Upper lobe of right lung (tissue), 1 donor: ENCODE measurements around the gene BCAT1. TPM values are rescaled to one million over a fixed set of nuclear protein-coding genes. Genes with fewer than 3 reads are reported as not detected.

Experiments
- ATAC-seq: fragments of 200-7000 bp; cut with Tn5 transposase; one replicate; pipeline ENCODE4 v1.9.1; 2020; ENCODE audit warnings: mild to moderate bottlenecking, moderate library complexity
- DNase-seq: peaks from one replicate; pipeline ENCODE4 v3.0.0-alpha.2; 2020
- H3K27ac ChIP-seq: fragments of 200-600 bp; one replicate; pipeline ENCODE4 v1.8.0; 2022
- H3K27me3 ChIP-seq: fragments of 200-600 bp; one replicate; pipeline ENCODE4 v1.8.0; 2022; ENCODE audit warnings: mild to moderate bottlenecking
- H3K36me3 ChIP-seq: fragments of 200-600 bp; one replicate; pipeline ENCODE4 v1.8.0; 2022
- H3K4me1 ChIP-seq: fragments of 200-600 bp; one replicate; pipeline ENCODE4 v1.8.0; 2022
- H3K4me3 ChIP-seq: fragments of 200-600 bp; one replicate; pipeline ENCODE4 v1.8.0; 2022; ENCODE audit warnings: mild to moderate bottlenecking
- H3K9me3 ChIP-seq: fragments of 200-600 bp; one replicate; pipeline ENCODE4 v1.8.0; 2022
- intact Hi-C: fragments of 100-400 bp; cut with DNase I; formaldehyde crosslinking; loops from one replicate; pipeline ENCODE4 v1.11.0; 2022
- total RNA-seq: library from RNA; stranded (reverse); fragmentation: NEBNext Ultra II Directional; extraction: Animal tissue kit (Norgen Biotek cat#: 25700); gene quantifications from one replicate; pipeline ENCODE4 v1.2.1, GENCODE V29; 2021
- TF ChIP-seq, protein P1 (sequence below): fragments of 200-600 bp; IDR thresholded peaks from one replicate; pipeline ENCODE4 v1.8.0; 2022; ENCODE audit warnings: antibody characterized with exemption
- donor health status: DM: no; HTN: yes; CAD: no; lungs with severe emphysema.

The BCAT1 gene
- total RNA-seq, 1 donor from 2014 or later: 82.5 TPM

DNA sequence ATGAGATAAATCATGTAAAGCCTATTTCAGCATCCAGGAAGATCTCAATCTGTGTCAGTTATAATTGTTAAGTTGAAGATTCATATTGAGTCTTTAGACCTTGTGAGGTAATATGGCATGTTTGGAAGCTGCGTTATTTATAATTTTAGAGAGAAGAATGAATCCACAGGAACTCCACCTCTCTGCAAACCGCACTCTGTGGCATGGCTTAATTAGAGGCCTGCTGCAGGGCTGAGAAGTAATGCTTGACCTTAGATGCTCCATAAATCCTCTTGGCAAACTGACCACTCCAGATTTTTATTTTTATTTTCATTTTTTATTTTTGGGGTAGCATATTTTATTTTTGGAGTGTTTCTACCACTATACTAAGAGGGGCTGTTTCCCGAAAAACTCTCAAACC, 28.8 kb downstream of the BCAT1 start:
- Histone ChIP-seq H3K4me1 (no peaks in the 10 kb centered on the region), H3K4me3 (no peak overlapping the region), H3K36me3 (no peaks in the 10 kb centered on the region), H3K27me3 (no peaks in the 10 kb centered on the region), H3K27ac (no peak overlapping the region), H3K9me3 (no peaks in the 10 kb centered on the region)
- no peak for DNase-seq
- TF ChIP-seq, protein P1, sequence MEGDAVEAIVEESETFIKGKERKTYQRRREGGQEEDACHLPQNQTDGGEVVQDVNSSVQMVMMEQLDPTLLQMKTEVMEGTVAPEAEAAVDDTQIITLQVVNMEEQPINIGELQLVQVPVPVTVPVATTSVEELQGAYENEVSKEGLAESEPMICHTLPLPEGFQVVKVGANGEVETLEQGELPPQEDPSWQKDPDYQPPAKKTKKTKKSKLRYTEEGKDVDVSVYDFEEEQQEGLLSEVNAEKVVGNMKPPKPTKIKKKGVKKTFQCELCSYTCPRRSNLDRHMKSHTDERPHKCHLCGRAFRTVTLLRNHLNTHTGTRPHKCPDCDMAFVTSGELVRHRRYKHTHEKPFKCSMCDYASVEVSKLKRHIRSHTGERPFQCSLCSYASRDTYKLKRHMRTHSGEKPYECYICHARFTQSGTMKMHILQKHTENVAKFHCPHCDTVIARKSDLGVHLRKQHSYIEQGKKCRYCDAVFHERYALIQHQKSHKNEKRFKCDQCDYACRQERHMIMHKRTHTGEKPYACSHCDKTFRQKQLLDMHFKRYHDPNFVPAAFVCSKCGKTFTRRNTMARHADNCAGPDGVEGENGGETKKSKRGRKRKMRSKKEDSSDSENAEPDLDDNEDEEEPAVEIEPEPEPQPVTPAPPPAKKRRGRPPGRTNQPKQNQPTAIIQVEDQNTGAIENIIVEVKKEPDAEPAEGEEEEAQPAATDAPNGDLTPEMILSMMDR: no peak
- ATAC-seq: no peak
- intact Hi-C loops: no loop called here

DNA sequence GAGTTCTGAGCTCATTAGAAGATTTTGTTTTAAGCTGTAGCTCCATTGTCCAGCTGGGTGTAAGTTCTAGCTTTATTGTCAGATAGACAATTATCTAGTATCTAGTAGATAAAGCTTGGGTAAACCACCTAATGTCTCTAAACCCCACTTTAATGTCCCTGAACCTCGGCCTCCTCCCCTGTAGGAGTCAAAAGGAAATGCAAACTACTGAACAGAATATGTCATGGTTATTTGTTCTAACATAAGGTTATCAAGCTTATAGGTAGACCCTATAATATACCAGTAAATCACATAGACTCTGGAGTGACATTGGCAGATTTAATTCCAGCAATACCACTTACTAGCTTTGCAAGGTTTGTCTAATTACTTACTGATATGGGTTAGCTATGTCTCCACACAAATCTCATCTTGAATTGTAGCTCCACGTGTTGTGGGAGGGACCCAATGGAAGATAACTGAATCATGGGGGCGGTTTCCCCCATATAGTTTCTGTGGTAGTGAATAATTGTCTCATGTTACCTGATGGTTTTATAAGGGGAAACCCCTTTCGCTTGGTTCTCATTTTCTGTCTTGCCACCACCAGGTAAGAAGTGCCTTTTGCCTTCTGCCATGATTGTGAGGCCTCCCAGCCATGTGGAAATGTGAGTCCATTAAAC, 29.4 kb downstream of the BCAT1 start:
- ATAC-seq (no peak), DNase-seq (no peak)
- no peaks in the 10 kb centered on the region for H3K36me3 ChIP-seq
- no peaks in the 10 kb centered on the region for H3K4me1 ChIP-seq
- intact Hi-C loops: no loop called here
- no peak overlapping the region for H3K4me3 ChIP-seq
- H3K27me3 ChIP-seq: no peaks in the 10 kb centered on the region
- TF ChIP-seq, protein P1: no peak
- no peak overlapping the region for H3K27ac ChIP-seq
- H3K9me3 ChIP-seq: no peaks in the 10 kb centered on the region

DNA sequence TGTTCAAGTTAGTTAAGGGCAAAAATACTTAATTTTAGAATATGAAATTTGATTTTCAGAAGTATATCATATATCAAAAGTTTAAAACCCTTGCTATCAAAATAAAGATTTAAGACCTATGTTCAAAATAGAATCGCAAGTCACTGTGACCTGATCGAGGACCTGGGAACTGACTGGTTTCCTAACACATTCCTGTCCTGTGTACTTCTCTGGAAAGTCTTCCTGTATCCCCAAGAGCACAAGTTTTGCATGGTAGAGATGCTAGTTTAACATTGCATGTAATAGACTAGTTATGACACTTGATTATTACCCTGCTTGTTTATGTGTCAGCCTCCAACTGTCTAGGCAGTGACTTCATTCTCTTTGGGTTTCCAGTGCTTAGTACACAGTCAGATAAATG, 30.3 kb downstream of the BCAT1 start:
- no peaks in the 10 kb centered on the region for H3K36me3 ChIP-seq
- TF ChIP-seq, protein P1: no peak
- no peaks in the 10 kb centered on the region for H3K4me1 ChIP-seq
- DNase-seq: no peak
- no peak for ATAC-seq
- H3K9me3 ChIP-seq: no peaks in the 10 kb centered on the region
- no peak overlapping the region for H3K4me3 ChIP-seq
- no peak overlapping the region for H3K27ac ChIP-seq
- no peaks in the 10 kb centered on the region for H3K27me3 ChIP-seq
- intact Hi-C loops: no loop called here

DNA sequence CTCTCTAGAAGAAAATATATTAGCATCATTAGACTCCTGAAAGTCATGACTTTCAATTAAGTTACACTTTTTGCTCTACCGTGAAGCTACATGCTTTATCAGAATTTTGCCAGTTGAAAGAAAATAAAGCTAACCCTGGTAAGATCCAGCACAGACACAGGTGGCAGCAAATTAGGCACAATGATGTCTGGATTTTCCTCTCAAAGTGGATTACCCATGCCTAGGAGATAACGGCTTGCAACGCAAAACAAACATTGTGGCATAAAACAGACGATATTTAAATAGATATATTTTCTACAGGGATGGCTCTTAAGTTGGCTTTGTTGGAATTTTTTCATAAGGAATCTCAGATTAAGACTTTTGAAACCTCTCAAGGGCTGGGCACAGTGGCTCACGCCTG, 33.4 kb downstream of the BCAT1 start:
- Histone ChIP-seq H3K27ac (no peak overlapping the region), H3K4me1 (no peaks in the 10 kb centered on the region), H3K36me3 (no peaks in the 10 kb centered on the region), H3K9me3 (no peaks in the 10 kb centered on the region), H3K27me3 (no peaks in the 10 kb centered on the region), H3K4me3 (no peak overlapping the region)
- DNase-seq: no peak
- TF ChIP-seq, protein P1: no peak
- intact Hi-C loops: no loop called here
- ATAC-seq: no peak

DNA sequence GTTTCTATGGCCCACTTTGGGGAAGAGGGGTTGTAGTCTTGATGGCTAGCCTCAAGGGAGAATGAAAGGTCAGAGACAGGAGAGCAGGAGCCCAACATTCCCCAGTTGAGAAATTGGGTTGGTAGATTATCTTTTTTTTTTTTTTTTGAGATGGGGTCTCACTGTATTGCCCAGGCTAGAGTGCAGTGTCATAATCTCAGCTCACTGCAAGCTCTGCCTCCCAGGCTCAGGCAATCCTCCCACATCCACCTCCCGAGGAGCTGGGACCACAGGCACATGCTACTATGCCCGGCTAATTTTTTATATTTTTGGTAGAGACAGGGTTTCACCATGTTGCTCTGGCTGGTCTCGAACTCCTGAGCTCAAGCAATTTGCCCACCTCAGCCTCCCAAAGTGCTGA, 34.9 kb downstream of the BCAT1 start:
- Histone ChIP-seq H3K9me3 (no peaks in the 10 kb centered on the region), H3K27ac (no peak overlapping the region), H3K4me1 (no peaks in the 10 kb centered on the region), H3K4me3 (no peak overlapping the region), H3K36me3 (no peaks in the 10 kb centered on the region), H3K27me3 (no peaks in the 10 kb centered on the region)
- TF ChIP-seq, protein P1: no peak
- DNase-seq (no peak), ATAC-seq (no peak)
- intact Hi-C loops: no loop called here

DNA sequence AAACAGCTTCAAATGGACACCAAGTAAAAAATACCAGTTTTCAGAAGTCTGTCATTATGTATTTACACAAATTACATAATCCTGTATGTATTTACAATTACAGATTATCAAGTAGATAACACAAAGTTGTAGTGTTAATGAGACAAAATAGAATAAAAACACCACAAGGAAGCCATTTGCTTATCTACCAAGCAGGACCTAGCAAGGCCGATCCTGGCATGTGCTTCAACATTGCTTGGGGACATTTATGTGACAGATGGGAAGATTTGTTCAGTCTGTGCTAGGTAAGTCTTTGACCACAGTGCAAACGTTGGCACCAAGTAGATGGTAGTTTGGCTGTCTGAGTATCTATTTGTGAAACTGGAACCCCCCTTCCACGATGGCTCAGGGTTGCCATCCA, 35.8 kb downstream of the BCAT1 start:
- intact Hi-C loops: no loop called here
- ATAC-seq (no peak), DNase-seq (no peak)
- Histone ChIP-seq H3K4me1 (no peaks in the 10 kb centered on the region), H3K27me3 (no peaks in the 10 kb centered on the region), H3K9me3 (no peaks in the 10 kb centered on the region), H3K27ac (no peak overlapping the region), H3K36me3 (no peaks in the 10 kb centered on the region), H3K4me3 (no peak overlapping the region)
- TF ChIP-seq, protein P1: no peak
